Stimulated activated CD4-positive, alpha-beta T cell treated with anti-CD3 and anti-CD28 coated beads, Interleukin-4, amount 100 ng/mL, for 48 hours (primary cell): ENCODE results near the gene CALML4.
A peak's percentile ranks its signal among the peaks of the same experiment; 100 is the strongest.
"Not testable (repeated sequence)": the region's sequence is repeated elsewhere in the genome, so short reads cannot be mapped to it uniquely, and the experiment has no call there.

Source experiments
- DNase-seq, 2 donors: peaks; one replicate each; pipeline ENCODE4 v3.0.0-alpha.2; 2020; ENCODE audit warnings: low read depth in 2 of 2

CALML4 gene, protein sequence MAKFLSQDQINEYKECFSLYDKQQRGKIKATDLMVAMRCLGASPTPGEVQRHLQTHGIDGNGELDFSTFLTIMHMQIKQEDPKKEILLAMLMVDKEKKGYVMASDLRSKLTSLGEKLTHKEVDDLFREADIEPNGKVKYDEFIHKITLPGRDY

DNA sequence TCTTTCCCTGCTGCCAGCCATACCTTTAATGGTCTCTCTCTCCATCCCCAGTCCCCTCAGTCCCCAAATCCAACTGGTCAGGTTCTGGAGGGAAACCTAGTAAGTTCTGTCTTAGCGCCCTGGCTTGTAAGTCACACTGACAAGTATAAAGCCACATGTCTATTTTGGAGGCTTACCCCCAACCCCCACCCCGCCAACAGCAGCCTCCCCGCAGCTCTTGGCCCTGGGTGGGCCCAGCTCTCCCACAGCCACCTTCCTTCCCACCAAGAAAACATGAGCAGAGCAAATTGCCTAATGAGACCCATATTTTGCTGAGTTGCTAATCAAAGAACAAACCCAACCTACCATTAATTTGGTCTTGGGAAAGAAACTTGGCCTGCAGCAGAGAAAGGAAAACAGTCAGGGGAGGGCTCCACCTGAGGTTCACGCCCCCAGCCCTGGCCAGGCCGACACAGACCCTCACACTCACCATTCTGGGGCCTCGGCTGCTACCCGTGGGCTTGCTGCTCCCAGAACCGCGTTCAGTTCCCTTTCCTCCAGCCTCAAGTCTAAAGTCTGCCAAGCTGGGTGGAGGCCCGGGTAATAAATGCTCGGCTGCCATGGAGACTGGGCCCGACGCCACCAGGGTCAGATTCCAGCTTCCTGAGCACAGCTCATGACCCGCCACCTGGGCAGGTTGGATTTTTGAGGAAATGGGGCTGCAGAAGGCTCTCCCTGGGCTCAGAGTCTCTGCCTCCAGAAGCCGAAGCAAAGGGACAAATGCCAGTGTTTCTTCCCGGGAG lies at the start of gene CALML4:
CALML4 (minus strand) TSS at position 557 of the 782 bp plus-strand sequence; CDS start at position 472, 85 bp downstream.
- no peak for DNase-seq

DNA sequence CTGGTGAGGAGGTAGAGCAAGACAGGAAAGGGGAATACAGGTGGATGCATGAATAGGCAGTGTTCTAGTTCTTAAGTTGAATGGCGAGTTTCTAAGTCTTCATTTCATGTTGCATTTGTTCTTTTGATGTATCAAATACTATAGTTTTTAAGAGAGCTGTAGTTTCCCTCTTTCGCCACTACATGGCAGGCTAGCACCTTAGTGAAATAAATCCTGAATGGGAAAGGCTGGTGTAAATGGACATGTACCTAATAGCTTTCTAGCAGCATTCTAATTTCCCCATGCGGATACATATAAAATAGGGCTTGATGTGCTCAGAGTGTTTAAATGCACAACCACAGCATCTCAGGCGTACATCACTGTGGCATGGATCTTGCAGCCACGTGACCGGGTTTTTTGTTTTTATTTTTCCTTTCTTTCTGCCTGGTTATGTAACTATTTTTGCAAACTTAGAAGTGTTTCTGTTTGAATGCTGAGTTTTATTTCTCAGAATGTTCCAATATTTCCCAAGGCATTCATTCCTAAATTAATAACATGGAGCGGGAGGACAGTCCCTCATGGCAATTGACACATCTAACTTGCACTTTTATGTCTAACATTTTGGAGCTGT lies 47.9 kb upstream of the CALML4 start:
- no peak for DNase-seq

DNA sequence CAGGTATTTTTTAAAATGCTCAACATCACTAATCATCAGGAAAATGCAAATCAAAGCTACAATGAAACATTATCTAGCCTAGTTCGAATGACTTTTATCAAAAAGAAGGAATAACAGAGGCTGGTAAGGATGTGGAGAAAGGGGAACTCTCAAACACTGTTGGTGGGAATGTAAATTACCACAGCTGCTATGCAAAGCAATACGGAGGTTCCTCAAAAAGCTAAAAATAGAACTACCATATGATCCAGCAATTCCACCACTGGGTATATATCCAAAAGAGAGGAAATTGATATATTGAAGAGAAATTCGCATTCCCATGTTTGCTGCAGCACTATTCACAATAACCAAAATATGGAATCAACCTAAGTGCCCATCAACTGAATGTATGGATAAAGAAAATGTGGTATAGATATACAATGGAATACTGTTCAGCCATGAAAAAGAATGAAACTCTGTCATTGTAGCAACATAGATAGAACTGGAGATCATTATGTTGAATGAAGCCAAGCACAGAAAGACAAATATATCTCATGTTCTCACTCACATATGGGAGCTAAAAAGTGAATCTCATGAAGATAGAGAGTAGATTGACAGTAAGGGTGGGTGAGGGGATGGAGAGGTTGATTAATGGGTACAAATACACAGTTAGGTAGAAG lies 44.1 kb upstream of the CALML4 start:
- DNase-seq = no peak

DNA sequence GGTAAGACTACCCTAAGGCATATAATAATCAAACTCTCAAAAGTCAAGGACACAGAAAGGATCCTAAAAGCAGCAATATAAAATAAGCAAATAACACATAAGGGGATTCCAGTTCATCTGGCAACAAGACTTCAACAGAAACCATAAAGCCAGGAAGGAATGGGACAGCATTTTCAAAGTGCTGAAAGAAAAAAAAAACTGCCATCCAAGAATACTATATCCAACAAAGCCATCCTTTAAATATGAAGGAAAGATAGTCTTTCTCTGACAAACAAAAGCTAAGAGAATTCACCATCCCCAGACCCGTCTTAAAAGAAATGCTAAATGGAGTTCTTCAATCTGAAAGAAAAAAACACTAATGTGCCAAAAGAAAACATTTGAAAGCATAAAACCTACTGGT lies 39.1 kb upstream of the CALML4 start:
- DNase-seq = no peak

DNA sequence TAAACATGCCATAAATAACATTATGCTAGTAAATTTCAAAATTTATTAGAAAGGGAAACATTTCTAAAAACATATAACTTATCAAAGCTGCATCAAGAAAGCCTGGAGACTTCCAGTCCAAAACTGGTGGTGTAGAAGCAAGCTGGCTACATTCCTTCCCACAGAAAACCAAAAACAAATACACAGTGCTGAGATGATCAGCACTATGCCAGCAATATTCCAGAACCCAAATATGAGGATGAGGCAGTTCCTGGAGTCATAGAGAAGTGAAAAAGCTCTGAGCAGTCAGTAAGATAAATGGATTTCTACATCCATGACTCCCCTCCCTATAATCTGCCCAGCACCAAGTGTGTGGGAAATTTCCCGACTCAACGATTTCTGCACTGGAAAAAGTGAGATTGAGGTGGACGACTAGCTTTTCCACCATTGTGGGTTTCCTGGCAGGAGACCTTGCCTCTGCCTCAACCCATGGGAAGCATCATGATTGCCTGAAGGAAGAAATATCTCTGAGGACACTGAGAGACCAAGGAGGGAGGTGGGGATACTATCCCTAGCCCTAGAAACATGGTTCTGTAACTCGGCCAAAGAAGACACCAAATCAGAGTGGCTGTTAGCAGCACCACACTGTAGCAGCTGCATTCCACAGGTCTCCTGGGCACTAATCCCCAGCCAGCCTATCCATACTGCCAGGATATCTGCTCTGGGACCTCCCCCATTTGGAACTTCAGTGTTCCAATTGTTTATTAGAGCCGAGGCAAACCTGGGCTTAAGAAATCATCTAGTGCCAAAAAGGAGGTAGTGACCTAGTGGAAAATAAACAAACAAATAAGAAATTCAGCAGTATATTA lies 36.2 kb upstream of the CALML4 start:
- no peak for DNase-seq

DNA sequence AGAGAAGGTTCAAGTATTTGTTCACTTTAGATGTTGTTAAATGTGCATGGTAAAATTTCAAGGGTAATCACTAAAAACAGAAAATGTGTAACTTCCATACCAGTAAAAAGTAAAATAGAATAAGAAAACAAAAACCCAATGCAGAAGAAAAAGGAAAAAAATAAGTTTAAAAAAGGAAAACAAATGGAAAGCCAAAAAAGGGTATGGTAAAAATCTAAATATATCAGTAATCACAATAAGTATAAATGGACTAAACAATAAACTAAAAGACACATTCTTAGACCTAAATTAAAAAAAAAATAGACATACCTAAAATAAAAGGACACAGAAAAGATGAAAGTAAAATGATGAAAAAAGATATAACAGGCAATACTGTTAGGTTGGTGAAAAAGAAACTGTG lies 33.9 kb upstream of the CALML4 start:
- DNase-seq = no peak

DNA sequence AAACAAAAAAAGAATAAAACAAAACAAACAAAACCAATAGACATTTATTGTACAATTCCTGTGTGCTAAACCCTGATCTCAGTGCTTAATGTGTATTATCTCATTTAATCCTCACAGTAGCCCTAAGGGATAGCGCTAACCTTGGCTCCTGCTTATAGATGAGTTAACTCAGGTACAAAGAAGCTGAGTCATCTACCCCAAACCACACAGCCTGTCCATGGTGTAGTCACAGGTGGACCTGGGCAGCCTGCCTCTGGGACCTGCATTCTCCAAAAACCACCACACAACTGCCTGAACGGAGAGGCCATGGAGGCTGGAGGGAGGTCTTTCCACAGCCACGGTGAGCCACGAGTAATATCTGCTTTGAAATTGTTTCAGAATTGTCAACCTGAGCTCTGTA lies 29.9 kb upstream of the CALML4 start:
- no peak for DNase-seq

DNA sequence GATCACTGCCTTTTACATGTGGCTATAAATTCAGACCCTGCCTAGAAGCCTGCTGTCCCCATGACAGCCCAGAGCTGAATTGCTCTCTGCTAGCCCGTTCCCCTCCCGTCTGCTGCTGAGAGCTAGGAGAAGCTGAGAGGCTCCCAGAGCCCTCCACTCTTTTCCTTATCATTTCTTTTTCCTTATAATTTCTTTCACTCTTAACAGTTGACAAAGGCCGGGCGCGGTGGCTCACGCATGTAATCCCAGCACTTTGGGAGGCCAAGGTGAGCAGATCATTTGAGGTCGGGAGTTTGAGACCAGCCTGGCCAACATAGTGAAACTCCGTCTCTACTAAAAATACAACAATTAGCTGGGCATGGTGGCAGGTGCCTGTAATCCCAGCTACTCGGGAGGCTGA lies 29.4 kb upstream of the CALML4 start:
- not testable (repeated sequence) for DNase-seq

DNA sequence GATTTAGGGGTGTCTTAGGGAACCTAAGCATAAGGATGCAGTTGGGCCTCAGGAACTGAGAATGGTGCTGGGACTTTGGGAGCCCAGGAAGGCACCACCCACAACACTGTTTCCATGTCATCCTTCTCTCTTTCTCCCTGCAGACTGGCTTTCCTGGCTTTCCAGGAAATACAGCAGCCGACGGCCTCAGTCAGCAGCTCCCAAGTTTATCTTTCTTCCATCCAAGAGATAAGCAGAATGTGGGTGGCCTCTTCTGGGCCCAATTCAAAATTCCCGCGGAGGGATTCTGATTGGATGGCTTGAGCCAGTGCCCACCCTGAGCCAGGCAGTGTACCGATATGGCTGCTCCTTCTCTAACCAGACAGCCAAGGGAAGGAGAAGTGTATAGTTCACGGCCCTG lies 28.9 kb upstream of the CALML4 start:
- no peak for DNase-seq

DNA sequence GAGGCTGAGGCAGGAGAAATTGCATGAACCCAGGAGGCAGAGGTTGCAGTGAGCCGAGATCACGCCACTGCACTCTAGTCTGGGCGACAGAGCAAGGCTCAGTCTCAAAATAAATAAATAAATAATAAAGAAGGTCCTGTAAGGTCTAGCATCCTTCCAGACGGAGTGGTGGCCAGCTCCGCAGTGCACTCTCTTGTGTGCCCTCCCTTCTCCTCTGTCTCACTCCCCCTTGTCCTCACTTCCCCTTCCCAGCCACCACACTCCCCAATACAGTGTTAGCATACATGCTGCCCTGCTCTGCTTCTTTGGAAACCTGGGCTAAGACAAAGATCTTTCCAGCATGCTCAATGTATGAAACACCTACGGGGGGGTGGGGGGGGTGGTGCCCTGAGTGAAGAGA lies 27.8 kb upstream of the CALML4 start:
- no peak for DNase-seq

DNA sequence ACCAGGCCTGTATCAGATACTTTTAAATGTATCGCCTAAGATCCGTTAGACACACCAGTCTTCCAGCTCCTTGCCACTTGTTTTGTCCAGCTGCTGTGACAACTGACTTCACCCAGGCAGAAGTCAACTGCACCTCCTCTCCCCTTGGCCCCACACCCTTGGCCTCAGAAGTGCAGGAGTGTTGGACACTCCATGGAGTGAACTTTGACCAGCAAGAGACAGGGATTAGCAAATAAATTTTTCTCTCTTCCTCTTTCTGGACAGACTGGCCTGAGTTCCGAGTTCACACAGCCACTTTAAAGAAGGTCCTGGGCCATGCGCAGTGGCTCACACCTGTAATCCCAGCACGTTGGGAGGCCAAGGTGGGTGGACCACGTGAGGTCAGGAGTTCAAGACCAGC lies 27.3 kb upstream of the CALML4 start:
- DNase-seq = no peak

DNA sequence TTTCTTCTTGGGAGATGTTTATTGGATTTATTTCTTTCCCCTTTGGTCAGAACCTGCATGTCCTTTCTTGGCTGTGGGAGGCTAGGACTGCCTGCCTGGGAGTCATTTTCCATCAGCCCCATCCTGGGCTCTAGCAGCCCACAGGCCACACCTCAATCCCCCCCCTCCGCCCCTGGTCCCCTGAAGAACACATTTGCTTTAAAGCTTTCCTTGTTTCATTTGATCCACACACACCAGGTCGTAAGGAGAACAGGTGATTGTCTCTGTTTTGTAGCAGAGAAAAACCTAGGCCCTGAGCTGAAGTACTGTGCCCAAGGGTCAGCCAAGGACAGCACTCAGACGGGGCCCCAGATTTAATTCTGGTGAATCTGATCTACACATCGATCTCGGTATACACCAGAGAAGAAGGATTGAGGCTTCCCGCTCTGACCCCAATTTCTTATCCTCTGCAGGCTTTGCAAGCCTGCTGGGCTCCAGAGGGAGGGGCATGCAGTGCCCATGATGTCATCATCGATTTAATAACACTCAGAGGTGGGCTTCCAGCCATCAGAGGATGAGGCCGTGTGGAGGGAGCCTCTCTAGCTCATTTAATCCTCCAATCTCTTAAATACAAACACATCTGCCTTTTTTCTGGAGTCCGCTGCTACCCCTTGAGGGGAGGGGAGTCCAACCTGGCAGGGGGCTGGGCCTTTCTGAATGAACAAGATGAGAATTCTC lies 26.1 kb upstream of the CALML4 start:
- no peak for DNase-seq

DNA sequence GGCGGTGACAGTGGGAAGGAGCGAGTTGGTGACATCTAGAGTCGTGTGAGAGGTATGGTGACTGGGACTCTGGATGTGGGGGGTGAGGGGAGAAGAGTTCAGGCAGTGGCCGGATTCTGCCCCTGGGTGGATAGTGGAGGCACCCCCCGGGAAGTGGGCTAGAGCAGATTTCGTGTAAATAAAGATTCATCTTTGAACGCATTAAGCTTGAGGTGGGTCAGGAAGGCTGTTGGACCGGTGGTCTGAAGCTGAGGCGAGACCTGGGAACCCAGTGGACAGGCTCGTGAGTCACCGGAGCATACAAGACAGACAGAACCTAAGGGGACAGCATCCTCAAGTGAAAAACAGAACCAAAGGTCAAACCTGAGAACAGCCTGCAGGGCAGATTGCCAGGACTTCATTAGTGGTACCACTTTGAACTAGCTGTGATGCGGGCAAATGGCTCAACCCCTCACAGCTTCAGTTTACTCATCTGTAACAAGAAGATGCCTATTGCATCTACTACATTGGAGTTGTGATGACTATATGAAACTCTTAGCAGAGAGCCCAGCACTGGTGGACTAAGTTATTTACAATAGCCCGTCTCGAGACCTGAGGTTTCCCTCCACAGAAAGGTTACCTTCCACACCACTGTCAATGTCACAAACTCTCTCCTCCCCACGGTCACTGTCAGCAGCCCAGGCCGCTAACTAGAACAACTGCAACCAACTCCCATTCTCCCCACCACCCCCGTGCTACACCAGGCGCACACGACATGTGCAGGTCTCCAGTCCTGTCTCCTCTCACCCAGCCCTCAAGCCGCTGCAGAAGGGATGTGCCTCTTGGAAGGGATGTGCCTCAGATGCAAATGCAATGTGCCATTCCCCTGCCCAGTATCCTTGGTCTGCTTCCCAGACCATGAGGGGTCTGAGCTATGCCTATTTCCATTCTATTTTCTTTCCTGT lies 25.3 kb upstream of the CALML4 start:
- no peak for DNase-seq

DNA sequence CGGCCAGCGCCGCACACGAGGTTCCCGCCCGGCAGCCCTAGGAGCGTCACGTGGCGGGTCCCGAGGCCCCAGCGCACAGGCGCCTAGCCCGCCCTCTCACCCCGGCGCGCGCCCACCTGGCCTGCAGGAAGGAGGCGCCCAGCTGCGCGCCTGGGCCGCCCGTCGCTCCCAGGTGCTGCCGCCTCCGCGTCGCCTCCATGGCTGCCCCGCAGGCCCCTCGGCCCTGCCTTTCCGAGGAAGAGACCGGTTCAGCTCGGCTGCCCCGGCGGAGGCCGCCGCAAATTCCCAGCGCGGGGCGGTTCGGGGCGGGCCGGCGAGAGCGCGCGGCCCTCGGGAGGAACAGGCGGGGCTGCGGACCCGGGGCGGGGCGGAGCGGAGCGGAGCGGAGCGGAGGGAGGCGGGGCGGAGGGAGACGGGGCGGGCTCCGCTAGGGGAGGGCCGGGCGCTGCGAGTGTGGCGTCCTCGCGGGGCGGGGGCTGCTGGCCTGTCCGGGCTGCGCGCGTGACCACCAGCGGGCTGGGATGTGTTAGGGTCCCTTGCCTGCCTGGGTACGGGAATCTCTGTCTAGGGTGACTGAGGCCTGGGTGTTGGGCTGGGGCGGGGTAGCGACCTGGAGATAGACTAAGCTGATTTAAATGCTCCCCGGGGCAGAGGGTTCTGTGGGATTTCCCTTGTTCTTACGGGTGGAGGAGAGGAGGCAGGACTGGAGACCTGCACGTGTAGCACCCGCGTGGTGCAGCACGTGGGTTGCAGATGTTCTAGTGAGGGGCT lies 24.4 kb upstream of the CALML4 start, which contains the start of gene CLN6:
CLN6 (minus strand) TSS at position 343 of the 771 bp plus-strand sequence; CDS start at position 199, 144 bp downstream.
- peak; percentile 77 to 78 for DNase-seq

DNA sequence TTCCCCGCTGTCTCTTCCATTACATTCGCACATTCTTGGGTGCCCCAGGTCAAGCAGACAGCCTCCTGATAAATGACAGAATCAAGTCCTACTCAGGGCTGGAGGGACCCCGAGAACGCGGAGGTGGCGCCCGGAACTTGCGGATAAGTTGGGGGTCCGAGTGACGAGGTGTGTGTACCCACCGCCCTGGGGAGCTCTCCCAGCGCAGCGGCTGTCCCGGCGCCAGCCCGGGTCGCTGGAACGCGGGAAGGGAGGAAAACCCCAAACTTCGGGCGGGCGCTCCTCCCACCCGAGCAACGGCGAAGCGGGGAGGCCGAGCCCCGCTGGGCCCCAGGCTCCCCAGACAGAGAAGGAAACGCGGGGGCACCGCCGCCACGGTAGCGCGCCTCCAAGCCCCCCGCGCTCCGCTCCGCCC lies 23.8 kb upstream of the CALML4 start:
- no peak for DNase-seq

DNA sequence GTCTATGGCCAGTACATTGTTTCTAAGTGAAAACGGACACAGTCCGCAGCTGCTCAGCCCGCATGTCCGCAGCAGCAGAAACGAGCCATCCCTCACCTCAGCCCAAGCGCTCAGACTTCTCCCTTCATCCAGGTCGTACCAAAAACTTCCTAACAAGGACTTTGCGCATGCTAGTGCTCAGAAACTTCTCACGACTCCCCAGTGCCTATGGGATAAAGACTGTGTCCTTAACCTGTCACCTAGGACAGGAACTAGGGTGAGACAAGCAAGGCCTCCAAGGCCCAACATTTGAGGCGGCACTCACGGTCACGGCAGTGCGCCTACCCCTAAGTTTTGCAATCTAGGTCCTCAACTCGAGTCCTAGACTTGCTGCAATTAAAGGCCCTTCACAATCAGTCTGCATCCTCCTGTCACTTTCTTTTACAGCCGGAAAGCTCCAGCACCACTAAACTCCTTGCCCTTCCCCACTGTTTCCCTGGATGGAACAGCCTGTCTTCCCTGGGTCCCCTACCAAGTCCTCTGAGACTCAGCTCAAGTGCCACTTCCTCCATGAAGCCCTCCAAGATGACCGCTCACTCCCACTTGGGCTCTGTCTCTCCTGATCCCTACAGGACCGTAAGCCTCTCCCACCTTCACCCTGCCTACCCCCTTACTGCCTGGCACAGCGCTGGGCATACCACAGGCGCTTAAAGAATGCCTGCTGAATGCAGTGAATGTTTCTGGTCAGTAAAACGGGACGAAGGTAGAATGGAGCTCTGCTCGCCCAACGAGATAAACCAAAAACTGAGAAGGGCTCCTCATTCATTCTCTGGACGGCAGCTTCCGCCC lies 23.2 kb upstream of the CALML4 start:
- no peak for DNase-seq

DNA sequence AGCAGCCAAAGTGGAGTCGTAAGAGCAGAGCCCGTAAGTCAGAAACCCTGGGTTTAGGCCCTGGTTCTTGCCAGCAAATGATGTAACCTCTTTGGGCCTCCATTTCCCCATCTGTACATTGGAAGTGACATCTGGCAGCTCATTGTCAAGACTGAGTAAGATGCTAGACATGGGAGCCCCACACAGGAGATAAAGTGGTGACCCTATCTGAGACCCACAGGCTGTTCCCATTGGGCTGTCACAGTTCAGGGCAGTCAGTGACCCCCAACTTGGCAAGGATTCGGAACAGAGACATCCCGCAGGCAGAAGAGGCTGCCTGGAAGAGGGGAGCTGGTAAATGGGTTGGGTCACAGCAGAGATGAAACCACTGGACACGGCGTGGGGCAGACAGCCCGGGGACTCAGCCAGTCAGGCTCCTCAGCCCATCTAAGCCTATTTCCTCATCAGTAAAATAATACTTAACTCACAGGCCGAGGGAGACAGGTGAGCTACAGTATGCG lies 22.6 kb upstream of the CALML4 start:
- DNase-seq = no peak

DNA sequence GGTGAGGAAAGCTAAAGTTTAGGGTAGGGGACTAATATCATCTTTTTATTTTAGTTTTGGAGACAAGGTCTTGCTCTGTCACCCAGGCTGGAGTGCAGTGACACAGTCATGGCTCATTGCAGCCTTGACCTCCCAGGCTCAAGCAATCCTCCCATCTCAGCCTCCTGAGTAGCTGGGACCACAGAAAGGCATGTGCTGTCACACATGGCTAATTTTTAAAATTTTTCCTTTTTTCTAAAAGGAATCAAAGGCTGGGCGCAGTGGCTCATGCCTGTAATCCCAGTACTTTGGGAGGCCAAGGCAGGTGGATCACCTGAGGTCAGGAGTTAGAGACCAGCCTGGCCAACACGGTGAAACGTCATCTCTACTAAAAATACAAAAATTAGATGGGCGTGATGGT lies 20.3 kb upstream of the CALML4 start:
- not testable (repeated sequence) for DNase-seq
